ENCODE data around the gene GDPD1. TPM values are rescaled to one million over a fixed set of nuclear protein-coding genes. Genes with fewer than 3 reads are reported as not detected.
A peak's percentile ranks its signal among the peaks of the same experiment; 100 is the strongest.
"Not testable (repeated sequence)": the region's sequence is repeated elsewhere in the genome, so short reads cannot be mapped to it uniquely, and the experiment has no call there.

The GDPD1 gene
- 10 to 100 TPM in 2 of 3 donors, 1 to 10 TPM in 1; 9.4 to 12.1 (median 11.1) TPM for polyA plus RNA-seq (ENCODE audit: insufficient read length in 3 of 3)
- long read RNA-seq, donor 1, partial matches to known transcripts = 0 of 1 reads
- long read RNA-seq, donor 1, other reads (novel, unspliced or antisense) = 0 of 1 reads
- long read RNA-seq, donor 2 = 0 reads
- long read RNA-seq, donor 3, partial matches to known transcripts = 0 of 1 reads
- long read RNA-seq, donor 3, other reads (novel, unspliced or antisense) = 0 of 1 reads
- long read RNA-seq, donor 4 = 0 reads
- long read RNA-seq, donor 5, partial matches to known transcripts = 0 of 1 reads
- long read RNA-seq, donor 5, other reads (novel, unspliced or antisense) = 0 of 1 reads
- long read RNA-seq, donor 6, partial matches to known transcripts = 0 of 1 reads
- long read RNA-seq, donor 6, other reads (novel, unspliced or antisense) = 0 of 1 reads
- long read RNA-seq, donor 7, partial matches to known transcripts = 0 of 1 reads
- long read RNA-seq, donor 7, other reads (novel, unspliced or antisense) = 0 of 1 reads
- long read RNA-seq, donor 8 = 0 reads
- long read RNA-seq, donor 9 = 0 reads
- long read RNA-seq, donor 10, partial matches to known transcripts = 0 of 1 reads
- long read RNA-seq, donor 10, other reads (novel, unspliced or antisense) = 0 of 1 reads
- long read RNA-seq, donor 11, partial matches to known transcripts = 0 of 1 reads
- long read RNA-seq, donor 11, other reads (novel, unspliced or antisense) = 0 of 1 reads
- long read RNA-seq, donor 12, partial matches to known transcripts = 0 of 1 reads
- long read RNA-seq, donor 12, other reads (novel, unspliced or antisense) = 0 of 1 reads
- long read RNA-seq, donor 13 = 0 reads
- long read RNA-seq, donor 14 = 0 reads
- long read RNA-seq, donor 15 = 0 reads
- long read RNA-seq, donor 16, partial matches to known transcripts = 0 of 1 reads
- long read RNA-seq, donor 16, other reads (novel, unspliced or antisense) = 0 of 1 reads

- DNase-seq = peak; percentile 93
These were observed at the start of gene GDPD1 for GRCh38 chr17:59220328-59221158. TSS of gene GDPD1 (plus strand) at chr17:59220511. CDS start at chr17:59220610, 99 bp downstream.

DNA sequence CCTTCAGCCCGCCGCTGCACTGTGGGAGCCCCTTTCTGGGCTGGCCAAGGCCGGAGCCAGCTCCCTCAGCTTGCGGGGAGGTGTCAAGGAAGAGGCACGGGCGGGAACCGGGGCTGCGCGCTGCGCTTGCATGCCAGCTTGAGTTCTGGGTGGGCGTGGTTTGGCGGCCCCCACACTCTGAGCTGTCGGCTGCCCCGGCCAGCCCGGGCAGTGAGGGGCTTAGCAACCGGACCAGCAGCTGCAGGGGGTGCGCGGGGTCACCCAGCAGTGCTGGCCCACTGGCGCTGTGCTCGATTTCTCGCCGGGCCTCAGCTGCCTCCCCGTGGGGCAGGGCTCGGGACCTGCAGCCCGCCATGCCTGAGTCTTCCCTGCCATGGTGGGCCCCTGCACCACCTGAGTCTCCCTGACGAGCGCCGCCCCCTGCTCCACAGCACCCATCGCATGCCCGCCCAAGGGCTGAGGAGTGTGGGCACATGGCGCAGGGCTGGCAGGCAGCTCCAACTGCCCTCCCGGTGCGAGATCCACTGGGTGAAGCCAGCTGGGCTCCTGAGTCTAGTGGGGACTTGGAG is 47.8 kb upstream of the GDPD1 start:
- DNase-seq = no peak

GRCh38 chr17:59174671-59175070 is 45.6 kb upstream of the GDPD1 start:
- no peak for DNase-seq

DNA sequence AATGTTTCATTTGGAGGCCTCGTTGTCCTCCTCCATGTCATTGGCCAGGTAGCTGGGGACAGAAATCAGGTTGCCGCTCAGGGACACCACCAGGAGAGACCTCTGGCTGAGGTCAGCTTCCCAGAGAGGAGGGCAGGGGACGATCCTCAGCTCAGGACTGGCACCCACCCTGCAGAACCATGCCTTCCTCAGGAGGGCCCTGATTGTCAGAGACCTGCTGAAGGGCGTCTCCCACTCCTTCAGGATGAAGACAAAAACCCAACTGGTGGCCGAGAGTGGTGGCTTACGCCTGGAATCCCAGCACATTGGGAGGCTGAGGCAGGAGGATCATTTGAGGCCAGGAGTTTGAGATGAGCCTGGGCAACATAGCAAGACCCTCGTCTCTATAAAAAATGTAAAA is 45.2 kb upstream of the GDPD1 start:
- DNase-seq = no peak

- no peak for DNase-seq
These were observed 41.9 kb upstream of the GDPD1 start for GRCh38 chr17:59178266-59178985.

DNA sequence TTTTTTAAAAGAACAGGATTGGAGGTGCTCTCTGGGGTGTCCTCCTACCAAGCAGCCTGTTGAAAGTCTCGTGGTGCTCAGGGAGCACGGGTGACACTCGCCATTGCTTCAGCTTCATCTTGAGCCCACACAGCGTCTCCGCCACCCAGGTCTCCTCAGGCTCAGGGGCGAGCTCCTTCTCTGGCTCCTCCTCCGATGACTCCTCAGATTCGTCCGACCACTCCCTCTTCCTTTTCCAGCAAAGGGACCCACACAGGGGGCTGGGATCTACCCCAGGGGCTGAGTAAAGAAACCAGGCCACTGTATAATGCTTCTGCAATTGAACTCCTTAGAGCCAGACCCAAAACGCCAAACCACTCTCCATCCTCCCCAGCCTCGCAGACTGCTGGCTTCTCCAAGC is 40.7 kb upstream of the GDPD1 start:
- not testable (repeated sequence) for DNase-seq

DNA sequence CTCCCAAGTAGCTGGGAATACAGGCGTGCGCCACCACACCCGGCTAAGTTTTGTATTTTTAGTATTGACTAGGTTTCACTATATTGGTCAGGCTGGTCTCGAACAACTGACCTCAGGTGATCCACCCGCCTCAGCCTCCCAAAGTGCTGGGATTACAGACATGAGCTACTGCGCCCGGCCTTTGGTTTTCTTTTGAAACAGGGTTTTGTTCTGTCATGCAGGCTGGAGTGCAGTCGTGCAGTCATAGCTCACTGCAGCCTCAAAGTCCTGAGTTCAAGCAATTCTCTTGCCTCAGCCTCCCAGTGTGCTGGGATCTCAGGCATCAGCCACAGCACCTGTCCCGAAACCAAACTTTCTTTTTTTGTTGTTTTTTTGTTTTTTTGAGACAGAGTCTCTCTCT is 39.7 kb upstream of the GDPD1 start:
- DNase-seq = no peak

- DNase-seq = no peak
These were observed 38.8 kb upstream of the GDPD1 start for GRCh38 chr17:59181481-59181880.

DNA sequence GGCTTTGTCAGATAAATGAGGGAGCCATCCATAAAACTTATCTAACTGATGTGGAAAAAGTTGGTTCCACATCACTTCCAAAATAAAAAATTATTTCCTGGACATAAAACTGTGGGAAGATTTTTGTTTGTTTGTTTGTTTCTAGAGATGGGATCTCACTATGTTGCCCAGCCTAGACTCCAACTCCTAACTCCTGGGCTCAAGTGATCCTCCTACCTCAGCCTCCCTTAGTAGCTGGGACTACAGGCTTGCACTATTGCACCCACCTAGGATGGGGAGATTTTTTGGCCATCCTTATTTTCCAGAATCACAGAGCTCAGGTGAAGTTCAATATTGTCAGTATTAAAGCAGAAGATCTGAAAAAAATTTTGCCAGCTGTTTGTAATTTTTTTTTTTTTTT is 34.3 kb upstream of the GDPD1 start:
- no peak for DNase-seq

- DNase-seq = no peak
These were observed 33.5 kb upstream of the GDPD1 start for GRCh38 chr17:59186850-59187249.

DNA sequence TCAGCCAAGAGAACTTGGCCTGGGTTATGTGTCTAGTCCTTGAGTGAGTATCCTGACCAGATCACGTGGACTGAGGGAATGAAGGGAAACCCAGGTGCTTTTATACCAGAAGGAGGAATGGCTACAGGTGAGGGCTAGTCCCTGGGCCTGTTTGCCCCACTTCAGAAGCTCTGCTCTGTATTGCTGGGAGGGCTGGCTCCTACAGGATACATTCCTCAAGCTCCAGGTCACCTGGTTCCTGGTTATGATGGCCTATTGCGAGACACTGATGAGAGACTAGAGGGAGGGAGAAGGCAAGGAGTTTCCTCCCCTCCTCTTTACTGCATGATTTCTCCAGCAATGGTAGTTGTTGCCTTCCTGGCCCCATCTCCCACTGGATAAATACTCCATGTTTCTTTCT is 29.5 kb upstream of the GDPD1 start:
- no peak for DNase-seq

DNA sequence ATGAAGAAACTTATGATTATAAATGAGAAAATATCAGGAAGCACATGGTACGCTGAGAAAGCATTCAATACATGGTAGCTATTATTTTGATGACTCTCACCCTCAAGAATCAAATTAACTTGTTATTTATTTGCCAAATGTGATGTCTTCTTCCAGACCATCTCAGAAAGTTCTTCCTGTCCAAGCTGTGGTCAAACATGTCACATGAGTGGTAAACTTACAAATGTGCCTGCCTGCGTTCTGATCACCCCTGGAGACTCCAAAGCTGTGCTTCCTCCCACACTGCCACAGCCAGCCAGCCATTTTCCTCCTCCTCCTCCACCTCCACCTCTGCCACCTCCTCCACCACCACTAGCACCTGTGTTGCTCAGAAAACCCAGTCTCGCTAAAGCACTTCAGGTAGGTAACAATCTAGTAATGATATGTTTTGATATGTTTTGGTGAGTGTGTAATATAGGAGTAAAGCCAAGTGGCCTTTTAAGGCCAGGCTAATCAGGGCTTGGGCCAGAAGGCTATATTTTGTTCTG is 26.9 kb upstream of the GDPD1 start:
- DNase-seq = no peak

GRCh38 chr17:59199398-59199797 is 20.9 kb upstream of the GDPD1 start:
- DNase-seq = no peak

DNA sequence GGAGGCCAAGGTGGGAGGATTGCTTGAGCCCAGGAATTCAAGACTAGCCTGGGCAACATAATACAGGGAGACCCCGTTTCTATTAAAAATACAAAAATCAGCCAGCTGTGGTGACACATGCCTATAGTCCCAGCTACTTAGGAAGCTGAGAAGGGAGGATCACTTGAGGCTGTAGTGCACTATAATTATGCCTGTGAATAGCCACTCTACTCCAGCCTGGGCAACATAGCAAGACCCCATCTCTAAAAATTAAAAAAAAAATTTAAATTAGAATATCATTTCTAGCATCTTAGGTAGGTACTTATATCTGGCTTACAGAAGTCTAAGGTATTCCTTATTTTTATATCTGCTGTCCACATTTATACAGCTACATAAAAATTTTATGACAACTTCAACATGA is 18.0 kb upstream of the GDPD1 start:
- DNase-seq = no peak

GRCh38 chr17:59219370-59219769 is 941 bp upstream of the GDPD1 start:
- no peak for DNase-seq

GRCh38 chr17:59219992-59220327 is 351 bp upstream of the GDPD1 start:
- DNase-seq = no peak

DNA sequence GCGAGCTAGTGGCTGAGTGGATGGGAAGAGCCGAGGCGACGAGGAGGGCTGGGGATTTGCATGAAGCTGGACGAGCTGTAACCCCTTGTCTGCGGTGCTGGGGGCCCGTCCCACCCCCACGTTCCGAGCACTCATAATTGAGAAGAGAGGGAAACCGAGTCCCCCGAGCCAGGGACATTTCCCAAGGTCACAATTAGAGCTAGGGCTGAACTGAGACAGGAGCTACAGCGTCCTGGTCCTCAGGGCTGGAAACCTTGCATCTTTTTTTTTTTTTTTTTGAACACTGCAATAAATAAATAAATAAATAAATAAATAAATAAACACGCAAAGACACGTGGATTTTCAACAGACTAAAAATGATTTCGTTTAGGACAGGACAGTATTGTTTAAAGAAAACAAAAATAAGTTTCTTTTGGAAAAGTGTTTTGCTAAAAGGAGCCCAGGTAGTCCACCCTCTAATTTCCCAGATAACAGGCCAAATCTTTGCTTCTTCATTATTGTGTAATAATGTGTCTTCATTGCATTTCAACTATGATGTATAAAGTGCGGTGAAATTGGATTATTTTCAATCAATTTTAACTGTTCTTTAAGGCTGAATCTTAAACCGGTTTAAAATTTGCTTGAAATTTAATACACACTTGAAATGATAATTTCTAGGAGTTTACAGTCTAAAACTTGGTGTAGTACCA is 992 bp downstream of the GDPD1 start:
- DNase-seq = peak; percentile 16

DNA sequence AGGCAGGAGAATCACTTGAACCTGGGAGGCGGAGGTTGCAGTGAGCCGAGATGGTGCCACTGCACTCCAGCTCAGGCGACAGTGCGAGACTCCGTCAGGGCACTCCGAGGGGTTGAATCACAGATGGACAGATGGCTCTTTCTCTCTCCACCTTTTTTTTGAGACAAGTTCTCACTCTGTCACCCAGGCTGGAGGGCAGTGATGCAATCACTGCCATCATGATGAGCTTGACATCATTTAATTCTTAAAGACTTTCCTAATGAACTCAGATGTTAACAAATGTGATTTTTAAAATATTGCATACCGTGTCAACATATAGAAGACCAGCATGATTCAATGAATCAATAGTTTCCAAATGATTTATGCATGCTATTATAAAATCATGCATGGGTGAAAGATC is 3.5 kb downstream of the GDPD1 start:
- DNase-seq = no peak

DNA sequence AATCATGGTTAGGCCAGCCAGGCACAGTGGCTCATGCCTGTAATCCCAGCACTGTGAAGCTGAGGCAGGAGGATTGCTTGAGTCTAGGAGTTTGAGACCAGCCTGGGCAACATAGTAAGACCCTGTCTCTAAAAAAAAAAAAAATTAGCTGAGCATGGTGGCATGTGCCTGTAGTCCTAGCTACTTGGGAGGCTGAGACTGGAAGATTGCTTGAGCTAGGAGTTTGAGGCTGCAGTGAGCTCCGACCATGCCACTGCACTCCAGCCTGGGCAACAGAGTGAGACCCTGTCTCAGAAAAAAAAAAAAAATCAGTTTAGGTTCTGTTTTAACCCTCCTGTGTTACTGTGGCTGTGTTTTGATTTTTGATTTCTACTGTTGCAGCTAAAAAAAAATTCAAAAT is 8.3 kb downstream of the GDPD1 start:
- DNase-seq = not testable (repeated sequence)

DNA sequence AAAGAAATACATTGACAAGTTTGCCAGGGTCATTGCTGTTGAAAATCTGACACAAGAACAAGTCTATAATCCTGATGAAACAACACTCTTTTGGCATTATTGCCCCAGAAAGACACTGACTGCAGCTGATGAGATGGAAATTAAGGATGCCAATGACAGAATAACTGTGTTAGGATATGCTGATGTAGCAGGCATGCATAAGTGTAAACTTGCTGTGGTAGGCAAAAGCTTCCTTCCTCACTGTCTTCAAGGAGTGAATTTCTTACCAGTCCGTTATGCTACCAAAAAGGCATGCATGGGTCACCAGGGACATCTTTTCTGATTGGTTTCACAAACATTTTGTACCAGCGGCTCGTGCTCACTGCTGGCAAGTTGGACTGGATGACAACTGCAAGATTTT is 10.5 kb downstream of the GDPD1 start:
- no peak for DNase-seq
